Tibial nerve (tissue), 4 donors: ENCODE measurements around the gene SDHAF2. TPM values are rescaled to one million over a fixed set of nuclear protein-coding genes. Genes with fewer than 3 reads are reported as not detected.
A peak's percentile ranks its signal among the peaks of the same experiment; 100 is the strongest.

Experiments used
- DNase-seq, 2 donors: peaks; one replicate each; pipeline ENCODE4 v3.0.0-alpha.2; 2019; ENCODE audit warnings: low spot score in 2 of 2
- H3K27ac ChIP-seq, 4 donors: fragments of 200-600 bp; sonication (generic) in 3 of 4; one replicate each; pipeline ENCODE4 v1.5.1; 2017 to 2019; ENCODE audit warnings: mild to moderate bottlenecking in 1 of 4
- H3K27me3 ChIP-seq, 2 donors: fragments of 200-600 bp; sonication (generic) in 1 of 2; one replicate each; pipeline versions ENCODE4 v1.5.1 to v1.6.0; 2017 to 2019
- H3K36me3 ChIP-seq, 3 donors: fragments of 200-600 bp; sonication (generic); one replicate each; pipeline ENCODE4 v1.5.1; 2018 to 2019
- H3K4me1 ChIP-seq, 4 donors: fragments of 200-600 bp; sonication (generic) in 3 of 4; one replicate each; pipeline ENCODE4 v1.5.1; 2017 to 2019
- H3K4me3 ChIP-seq, 4 donors: fragments of 200-600 bp; sonication (generic) in 3 of 4; one replicate each; pipeline ENCODE4 v1.5.1; 2017 to 2019; ENCODE audit warnings: mild to moderate bottlenecking in 1 of 4, moderate library complexity in 1 of 4
- H3K9me3 ChIP-seq, 4 donors: fragments of 200-600 bp; sonication (generic) in 3 of 4; one replicate each; pipeline ENCODE4 v1.5.1; 2017 to 2019
- EP300 ChIP-seq, 2 donors: sonication (generic); formaldehyde crosslinking; IDR thresholded peaks; one replicate each; pipeline ENCODE4 v1.6.1; 2017; ENCODE audit warnings: antibody characterized with exemption in 2 of 2, mild to moderate bottlenecking in 1 of 2
- POLR2A ChIP-seq, 2 donors: fragments of 450-650 bp; IDR thresholded peaks; one replicate each; pipeline ENCODE4 v1.6.1; 2017; ENCODE audit warnings: antibody characterized with exemption in 2 of 2, mild to moderate bottlenecking in 2 of 2, moderate library complexity in 2 of 2
- WGBS, 2 donors: methylation state at CpG; one replicate each; pipeline ENCODE4 v1.1.5; 2018; 5-methylcytosine and 5-hydroxymethylcytosine counted together
- total RNA-seq, 4 donors: library from RNA; depleted of rRNA; stranded (reverse); fragments of >200 nt; gene quantifications; one replicate each; pipeline ENCODE4 v1.1.0, GENCODE V29; 2016
- TF ChIP-seq, protein P1 (sequence below), 5 experiments: fragments of 200-600 bp in 3 of 5; fragments of 450-650 bp in 2 of 5; sonication (generic) in 3 of 5; IDR thresholded peaks; one replicate each; pipeline ENCODE4 v1.5.1; 2016 to 2019; ENCODE audit warnings: antibody characterized with exemption in 5 of 5, mild to moderate bottlenecking in 3 of 5, moderate library complexity in 2 of 5

SDHAF2 gene
- total RNA-seq, 4 donors from 2014 or later = 26.4 to 88.1 (median 70.3) TPM

DNA sequence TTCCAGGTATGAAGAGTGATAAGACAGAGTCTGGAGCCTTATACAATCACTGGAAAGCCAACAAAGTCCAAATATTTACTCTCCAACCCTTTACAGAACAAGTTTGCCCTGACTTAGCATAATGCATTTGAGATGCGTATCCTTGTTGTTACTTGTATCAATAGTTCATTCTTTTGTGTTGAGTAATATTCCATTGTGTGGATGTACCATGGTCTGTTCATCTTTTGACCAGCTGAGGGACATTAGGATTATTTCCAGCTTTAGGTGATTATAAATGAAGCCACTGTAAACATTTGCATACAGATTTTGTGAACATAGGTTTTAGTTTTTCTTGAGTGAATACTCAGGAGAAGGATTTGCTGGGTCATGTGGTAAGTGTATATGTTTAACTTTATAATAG is 9.7 kb downstream of the SDHAF2 start:
- DNase-seq = no peak
- peaks cover 3 to 79% (median 24%) of the 10 kb centered on the region in 3 donors for H3K36me3 ChIP-seq
- TF ChIP-seq, protein P1, sequence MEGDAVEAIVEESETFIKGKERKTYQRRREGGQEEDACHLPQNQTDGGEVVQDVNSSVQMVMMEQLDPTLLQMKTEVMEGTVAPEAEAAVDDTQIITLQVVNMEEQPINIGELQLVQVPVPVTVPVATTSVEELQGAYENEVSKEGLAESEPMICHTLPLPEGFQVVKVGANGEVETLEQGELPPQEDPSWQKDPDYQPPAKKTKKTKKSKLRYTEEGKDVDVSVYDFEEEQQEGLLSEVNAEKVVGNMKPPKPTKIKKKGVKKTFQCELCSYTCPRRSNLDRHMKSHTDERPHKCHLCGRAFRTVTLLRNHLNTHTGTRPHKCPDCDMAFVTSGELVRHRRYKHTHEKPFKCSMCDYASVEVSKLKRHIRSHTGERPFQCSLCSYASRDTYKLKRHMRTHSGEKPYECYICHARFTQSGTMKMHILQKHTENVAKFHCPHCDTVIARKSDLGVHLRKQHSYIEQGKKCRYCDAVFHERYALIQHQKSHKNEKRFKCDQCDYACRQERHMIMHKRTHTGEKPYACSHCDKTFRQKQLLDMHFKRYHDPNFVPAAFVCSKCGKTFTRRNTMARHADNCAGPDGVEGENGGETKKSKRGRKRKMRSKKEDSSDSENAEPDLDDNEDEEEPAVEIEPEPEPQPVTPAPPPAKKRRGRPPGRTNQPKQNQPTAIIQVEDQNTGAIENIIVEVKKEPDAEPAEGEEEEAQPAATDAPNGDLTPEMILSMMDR (IDR thresholded peaks at IDR 0.05) = no peak
- TF ChIP-seq EP300 (IDR thresholded peaks at IDR 0.05) (no peak), POLR2A (IDR thresholded peaks at IDR 0.05) (no peak)
- no peak overlapping the region for H3K4me3 ChIP-seq
- no peaks in the 10 kb centered on the region for H3K9me3 ChIP-seq
- H3K27ac ChIP-seq = no peak overlapping the region
- no peaks in the 10 kb centered on the region for H3K27me3 ChIP-seq
- peaks cover 0 to 17% (median 0%) of the 10 kb centered on the region in 4 donors for H3K4me1 ChIP-seq
- 96% methylated on average over 1 of the region's 1 CpG for WGBS, 2 donors

DNA sequence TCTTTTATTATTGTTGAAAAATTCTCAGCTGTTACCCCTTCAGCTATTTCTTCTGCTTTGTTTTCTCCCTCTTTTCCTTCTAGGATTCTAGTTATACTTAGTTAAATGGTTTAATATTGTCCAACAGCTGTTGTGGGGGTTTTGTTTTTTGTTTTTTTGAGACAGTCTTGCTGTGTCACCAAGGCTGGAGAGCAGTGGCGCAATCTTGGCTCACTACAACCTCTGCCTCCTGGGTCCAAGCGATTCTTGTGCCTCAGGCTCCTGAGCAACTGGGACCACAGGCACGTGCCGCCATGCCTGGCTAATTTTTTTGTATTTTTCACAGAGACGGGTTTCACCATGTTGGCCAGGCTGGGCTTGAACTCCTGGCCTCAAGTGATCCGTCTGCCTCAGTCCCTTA is 12.7 kb downstream of the SDHAF2 start:
- Histone ChIP-seq H3K4me1 (peaks cover 0 to 14% (median 3%) of the 10 kb centered on the region in 4 donors), H3K36me3 (peaks cover 3 to 94% (median 15%) of the 10 kb centered on the region in 3 donors), H3K9me3 (no peaks in the 10 kb centered on the region), H3K4me3 (no peak overlapping the region), H3K27ac (no peak overlapping the region), H3K27me3 (no peaks in the 10 kb centered on the region)
- 91 to 96% methylated on average over 6 of the region's 6 CpGs for WGBS, 2 donors
- TF ChIP-seq POLR2A (IDR thresholded peaks at IDR 0.05) (no peak), EP300 (IDR thresholded peaks at IDR 0.05) (no peak)
- TF ChIP-seq, protein P1 (IDR thresholded peaks at IDR 0.05) = no peak
- DNase-seq = no peak

DNA sequence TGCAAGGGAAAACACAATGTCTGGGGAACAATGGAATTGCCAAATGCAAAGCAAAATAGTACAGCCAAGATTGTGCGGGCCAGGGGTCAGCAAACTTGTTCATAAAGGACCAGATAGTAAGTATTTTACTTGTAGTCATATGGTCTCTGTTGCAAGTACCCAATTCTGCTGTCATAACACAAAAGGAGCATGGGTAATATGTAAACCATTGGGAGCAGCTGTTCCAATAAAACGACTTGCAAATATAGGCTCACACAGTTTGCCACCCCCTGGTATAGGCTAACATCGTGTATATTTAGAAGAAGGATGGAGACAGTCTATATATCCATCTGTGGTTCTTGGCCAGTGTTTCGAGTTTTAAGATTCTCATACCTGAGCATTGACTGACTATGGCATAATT is 15.6 kb downstream of the SDHAF2 start:
- H3K27me3 ChIP-seq = no peaks in the 10 kb centered on the region
- peak overlapping the region in 2 of 4 donors; percentile 52 to 76 for H3K27ac ChIP-seq
- no peak for TF ChIP-seq POLR2A (IDR thresholded peaks at IDR 0.05)
- no peak for TF ChIP-seq EP300 (IDR thresholded peaks at IDR 0.05)
- TF ChIP-seq, protein P1 (IDR thresholded peaks at IDR 0.05) = no peak
- no peak overlapping the region for H3K4me3 ChIP-seq
- H3K9me3 ChIP-seq = no peaks in the 10 kb centered on the region
- peaks cover 0 to 18% (median 3%) of the 10 kb centered on the region in 4 donors for H3K4me1 ChIP-seq
- 73 to 85% methylated on average over 4 of the region's 4 CpGs for WGBS, 2 donors
- DNase-seq = no peak
- peaks cover 0 to 91% (median 0%) of the 10 kb centered on the region in 3 donors for H3K36me3 ChIP-seq

DNA sequence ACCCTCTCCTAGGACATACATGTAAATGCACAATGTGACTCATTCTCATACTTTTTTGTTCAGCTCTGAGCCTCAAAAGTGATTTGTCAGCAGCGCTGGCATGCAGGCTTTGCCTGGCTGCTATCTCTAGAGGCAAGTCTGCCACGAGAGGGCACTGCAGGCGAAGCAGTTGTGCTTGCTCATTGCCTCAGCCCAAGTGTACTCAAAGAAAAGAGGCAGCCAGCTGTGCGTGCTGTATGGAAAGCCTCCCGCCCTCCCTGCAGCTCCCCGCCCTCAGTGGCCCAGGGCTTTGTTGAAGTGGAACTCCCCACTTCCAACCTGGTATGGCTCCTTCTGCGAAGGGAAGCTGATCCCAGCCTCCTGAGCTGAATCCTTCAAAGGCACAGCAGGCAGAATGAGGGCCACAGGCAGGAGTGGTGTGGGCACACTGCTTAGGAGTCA is 16.3 kb downstream of the SDHAF2 start:
- no peak for TF ChIP-seq POLR2A (IDR thresholded peaks at IDR 0.05)
- TF ChIP-seq, protein P1 (IDR thresholded peaks at IDR 0.05) = peak; percentile 72 to 87 (median 76)
- TF ChIP-seq EP300 (IDR thresholded peaks at IDR 0.05) = peak in 1 of 2 donors; percentile 52
- no peak overlapping the region for H3K4me3 ChIP-seq
- peaks cover 0 to 18% (median 3%) of the 10 kb centered on the region in 4 donors for H3K4me1 ChIP-seq
- peaks cover 0 to 91% (median 0%) of the 10 kb centered on the region in 3 donors for H3K36me3 ChIP-seq
- H3K27ac ChIP-seq = peak overlapping the region in 2 of 4 donors; percentile 52 to 76
- no peaks in the 10 kb centered on the region for H3K27me3 ChIP-seq
- H3K9me3 ChIP-seq = no peaks in the 10 kb centered on the region
- WGBS, 2 donors = 8 to 19% methylated on average over 7 of the region's 7 CpGs
- peak; percentile 79 to 93 for DNase-seq

DNA sequence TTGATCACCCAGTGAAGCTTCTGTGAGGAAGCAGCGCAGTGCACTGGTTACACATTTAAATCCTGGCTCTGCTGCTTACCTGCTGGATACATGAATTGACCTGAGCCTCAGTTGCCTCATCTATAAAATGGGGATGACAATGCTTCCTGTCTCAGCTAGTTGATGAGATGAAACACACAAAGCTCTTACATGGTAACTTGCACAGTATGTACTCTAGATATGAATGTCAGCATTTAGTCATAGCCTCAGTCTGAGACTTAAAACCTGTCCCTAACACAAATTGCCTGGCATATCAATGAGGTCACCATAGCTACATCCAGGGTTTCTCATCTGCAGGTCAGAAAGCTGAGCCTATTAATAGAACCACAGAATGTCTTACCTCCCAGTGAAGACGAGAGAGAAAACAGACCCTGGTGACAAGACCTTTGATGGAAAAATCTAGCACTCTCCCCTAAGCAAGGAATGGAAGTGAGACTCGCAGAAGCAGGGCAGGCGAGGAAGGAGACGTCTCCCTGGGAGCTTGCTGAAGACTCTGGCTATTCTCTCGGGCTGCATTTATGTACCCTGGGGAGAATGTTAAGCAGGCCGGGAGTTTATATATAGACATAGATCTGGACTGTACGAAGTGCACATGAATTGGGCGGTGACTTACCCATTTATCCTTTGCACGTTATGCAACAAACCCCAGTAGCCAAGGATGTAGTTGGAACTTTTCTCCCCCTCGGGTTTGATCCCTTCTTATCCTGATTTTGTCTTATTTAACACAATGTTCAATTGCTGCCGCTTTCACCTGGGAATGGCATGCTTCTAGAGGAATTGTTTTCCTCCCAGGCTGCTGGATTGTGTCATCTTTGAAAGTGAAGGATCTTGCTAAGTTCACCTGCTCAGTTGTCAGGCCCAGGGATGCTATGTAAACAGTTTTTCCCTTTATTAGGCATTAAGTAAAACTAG is 18.0 kb downstream of the SDHAF2 start:
- 69 to 80% methylated on average over 12 of the region's 12 CpGs for WGBS, 2 donors
- H3K27ac ChIP-seq = peak overlapping the region in 2 of 4 donors; percentile 38 to 53
- peaks cover 0 to 88% (median 0%) of the 10 kb centered on the region in 3 donors for H3K36me3 ChIP-seq
- DNase-seq = no peak
- H3K4me1 ChIP-seq = peaks cover 0 to 18% (median 3%) of the 10 kb centered on the region in 4 donors
- no peak for TF ChIP-seq EP300 (IDR thresholded peaks at IDR 0.05)
- TF ChIP-seq, protein P1 (IDR thresholded peaks at IDR 0.05) = no peak
- no peak for TF ChIP-seq POLR2A (IDR thresholded peaks at IDR 0.05)
- H3K4me3 ChIP-seq = no peak overlapping the region
- no peaks in the 10 kb centered on the region for H3K27me3 ChIP-seq
- H3K9me3 ChIP-seq = no peaks in the 10 kb centered on the region
